WTC11 (cell line): ENCODE results near the gene UGGT2. TPM values are rescaled to one million over a fixed set of nuclear protein-coding genes. Genes with fewer than 3 reads are reported as not detected.

Experiments
- ATAC-seq: fragments of 200-7000 bp; cut with Tn5 transposase; 2 replicates; pipeline ENCODE4 v1.10.0; 2021; ENCODE audit warnings: mild to moderate bottlenecking, moderate library complexity
- CTCF ChIA-PET: fragments of 300-600 bp; sonication (Branson Sonifier 250); formaldehyde crosslinking; loops from one replicate; lab custom pipeline; 2021; ENCODE audit warnings: antibody characterized with exemption; lab: Charles Lee
- POLR2A ChIA-PET: fragments of 350-600 bp; sonication (Branson Sonifier 250); formaldehyde crosslinking; loops from one replicate; lab custom pipeline; 2021; ENCODE audit warnings: antibody characterized with exemption; lab: Charles Lee
- DNase-seq: peaks from one replicate; pipeline ENCODE4 v3.0.0; 2021; ENCODE audit warnings: low spot score
- H3K27ac Mint-ChIP-seq: 2 replicates; pipeline ENCODE4 v1.8.0; 2021; ENCODE audit warnings: mixed read lengths
- H3K27me3 Mint-ChIP-seq: 2 replicates; pipeline ENCODE4 v1.8.0; 2021; ENCODE audit warnings: low read depth, mild to moderate bottlenecking, moderate library complexity, mixed read lengths
- H3K36me3 Mint-ChIP-seq: 2 replicates; pipeline ENCODE4 v1.8.0; 2021; ENCODE audit warnings: mixed read lengths
- H3K4me1 Mint-ChIP-seq: 2 replicates; pipeline ENCODE4 v1.8.0; 2022; ENCODE audit warnings: mixed read lengths
- H3K4me3 Mint-ChIP-seq: 2 replicates; pipeline ENCODE4 v1.8.0; 2021; ENCODE audit warnings: mild to moderate bottlenecking, moderate library complexity, mixed read lengths
- H3K9me3 Mint-ChIP-seq: 2 replicates; pipeline ENCODE4 v1.8.0; 2021; ENCODE audit warnings: mixed read lengths
- ATF3 ChIP-seq: sonication (generic); formaldehyde crosslinking; conservative IDR thresholded peaks from 2 replicates; pipeline ENCODE4 v1.8.1; 2022; ENCODE audit warnings: mild to moderate bottlenecking, missing genetic modification reagents
- CDX4 ChIP-seq: fragments of 250-450 bp; sonication (Bioruptor Pico); IDR thresholded peaks from 2 replicates; pipeline ENCODE4 v1.9.0; 2021; ENCODE audit warnings: moderate library complexity, mild to moderate bottlenecking, inconsistent platforms, borderline replicate concordance
- CTCF ChIP-seq: fragments of 200-600 bp; IDR thresholded peaks from 2 replicates; pipeline ENCODE4 v1.8.0; 2022; ENCODE audit warnings: antibody characterized with exemption
- ERG ChIP-seq: fragments of 250-450 bp; sonication (Bioruptor Pico); IDR thresholded peaks from 2 replicates; pipeline ENCODE4 v1.8.0; 2021; ENCODE audit warnings: mild to moderate bottlenecking
- ETV6 ChIP-seq: sonication (generic); formaldehyde crosslinking; IDR thresholded peaks from 2 replicates; pipeline ENCODE4 v1.8.1; 2022; ENCODE audit warnings: mild to moderate bottlenecking, missing genetic modification reagents
- FOXP1 ChIP-seq: sonication (generic); formaldehyde crosslinking; IDR thresholded peaks from 2 replicates; pipeline ENCODE4 v1.8.0; 2022; ENCODE audit warnings: missing genetic modification reagents, mild to moderate bottlenecking, moderate library complexity, borderline replicate concordance
- HMGXB4 ChIP-seq: sonication (generic); formaldehyde crosslinking; IDR thresholded peaks from 2 replicates; pipeline ENCODE4 v1.8.1; 2023; ENCODE audit warnings: mild to moderate bottlenecking, moderate library complexity, missing genetic modification reagents
- MLX ChIP-seq: sonication (generic); formaldehyde crosslinking; IDR thresholded peaks from 2 replicates; pipeline ENCODE4 v1.8.1; 2023; ENCODE audit warnings: mild to moderate bottlenecking, missing genetic modification reagents, moderate library complexity
- MXD4 ChIP-seq: fragments of 250-450 bp; sonication (Bioruptor Pico); IDR thresholded peaks from 2 replicates; pipeline ENCODE4 v1.8.0; 2021; ENCODE audit warnings: mild to moderate bottlenecking, moderate library complexity, borderline replicate concordance
- PREB ChIP-seq: sonication (generic); formaldehyde crosslinking; IDR thresholded peaks from 2 replicates; pipeline ENCODE4 v1.8.1; 2022; ENCODE audit warnings: mild to moderate bottlenecking, missing genetic modification reagents, moderate library complexity, borderline replicate concordance
- RORB ChIP-seq: fragments of 250-450 bp; sonication (Bioruptor Pico); IDR thresholded peaks from 2 replicates; pipeline ENCODE4 v1.9.0; 2021; ENCODE audit warnings: mild to moderate bottlenecking
- SMAD4 ChIP-seq: sonication (generic); formaldehyde crosslinking; IDR thresholded peaks from 2 replicates; pipeline ENCODE4 v1.8.0; 2022; ENCODE audit warnings: mild to moderate bottlenecking, missing genetic modification reagents
- TCF7 ChIP-seq: sonication (generic); formaldehyde crosslinking; IDR thresholded peaks from 2 replicates; pipeline ENCODE4 v1.8.0; 2022; ENCODE audit warnings: mild to moderate bottlenecking, low read depth, missing genetic modification reagents, moderate library complexity
- TEAD1 ChIP-seq: sonication (generic); formaldehyde crosslinking; IDR thresholded peaks from 2 replicates; pipeline ENCODE4 v1.8.0; 2022; ENCODE audit warnings: mild to moderate bottlenecking, missing genetic modification reagents
- USF2 ChIP-seq: sonication (generic); formaldehyde crosslinking; IDR thresholded peaks from 2 replicates; pipeline ENCODE4 v1.8.1; 2023; ENCODE audit warnings: mild to moderate bottlenecking, missing genetic modification reagents, moderate library complexity
- ZNF263 ChIP-seq: sonication (generic); formaldehyde crosslinking; IDR thresholded peaks from 2 replicates; pipeline ENCODE4 v1.8.1; 2022; ENCODE audit warnings: low read depth, mild to moderate bottlenecking, moderate library complexity, missing genetic modification reagents
- ZNF281 ChIP-seq: sonication (generic); formaldehyde crosslinking; IDR thresholded peaks from 2 replicates; pipeline ENCODE4 v1.8.0; 2023; ENCODE audit warnings: mild to moderate bottlenecking, missing genetic modification reagents
- ZNF425 ChIP-seq: fragments of 250-450 bp; sonication (Bioruptor Pico); conservative IDR thresholded peaks from 2 replicates; pipeline ENCODE4 v1.9.0; 2021; ENCODE audit warnings: mild to moderate bottlenecking
- total RNA-seq: library from RNA; stranded (reverse); gene quantifications from 3 replicates; pipeline ENCODE4 v1.2.3, GENCODE V29; 2021

UGGT2 gene
- total RNA-seq, 1 experiment from 2014 or later: 31.1 TPM

GRCh38 chr13:95948656-95949055, 104.5 kb downstream of the UGGT2 start:
- peaks cover 20% of the 10 kb centered on the region for H3K4me1 Mint-ChIP-seq
- peaks cover 16% of the 10 kb centered on the region for H3K9me3 Mint-ChIP-seq
- no peaks in the 10 kb centered on the region for H3K27me3 Mint-ChIP-seq
- no peak for DNase-seq
- no peak overlapping the region for H3K27ac Mint-ChIP-seq
- ChIA-PET CTCF (no interaction called here), POLR2A (no interaction called here)
- H3K4me3 Mint-ChIP-seq: no peak overlapping the region
- H3K36me3 Mint-ChIP-seq: peaks cover 36% of the 10 kb centered on the region
- no peak for ATAC-seq
- TF ChIP-seq ZNF263 (CRISPR knock-in tag): no peak

GRCh38 chr13:95937714-95938320, 115.4 kb downstream of the UGGT2 start:
- H3K4me1 Mint-ChIP-seq: peaks cover 7% of the 10 kb centered on the region; the same call in 1 of the 2 replicates
- POLR2A ChIA-PET: no interaction called here
- peaks cover 63% of the 10 kb centered on the region for H3K36me3 Mint-ChIP-seq
- H3K27ac Mint-ChIP-seq: no peak overlapping the region
- TF ChIP-seq MXD4 (no peak), ZNF281 (CRISPR knock-in tag) (no peak), USF2 (CRISPR knock-in tag) (no peak), ERG (CRISPR knock-in tag) (no peak), TEAD1 (CRISPR knock-in tag) (no peak), ZNF425 (CRISPR knock-in tag) (no peak), MLX (CRISPR knock-in tag) (no peak), RORB (CRISPR knock-in tag) (no peak), ATF3 (CRISPR knock-in tag) (no peak), PREB (CRISPR knock-in tag) (no peak), FOXP1 (CRISPR knock-in tag) (no peak), TCF7 (CRISPR knock-in tag) (no peak), SMAD4 (no peak), HMGXB4 (no peak), CTCF (no peak), ETV6 (CRISPR knock-in tag) (no peak), CDX4 (CRISPR knock-in tag) (no peak)
- H3K4me3 Mint-ChIP-seq: no peak overlapping the region
- ATAC-seq: no peak
- CTCF ChIA-PET: no interaction called here
- H3K9me3 Mint-ChIP-seq: peaks cover 34% of the 10 kb centered on the region
- no peak for DNase-seq
- no peaks in the 10 kb centered on the region for H3K27me3 Mint-ChIP-seq
